HG02588 (cell line): ENCODE measurements around the gene SEM1.
"Not testable (repeated sequence)": the region's sequence is repeated elsewhere in the genome, so short reads cannot be mapped to it uniquely, and the experiment has no call there.

Experiments used
- ATAC-seq: cut with Tn5 transposase; IDR thresholded peaks from one replicate; pipeline ENCODE4 v1.9.1; 2021; ENCODE audit warnings: mild to moderate bottlenecking, moderate library complexity; ENCODE audit not compliant: unreplicated experiment

Gene SEM1

DNA sequence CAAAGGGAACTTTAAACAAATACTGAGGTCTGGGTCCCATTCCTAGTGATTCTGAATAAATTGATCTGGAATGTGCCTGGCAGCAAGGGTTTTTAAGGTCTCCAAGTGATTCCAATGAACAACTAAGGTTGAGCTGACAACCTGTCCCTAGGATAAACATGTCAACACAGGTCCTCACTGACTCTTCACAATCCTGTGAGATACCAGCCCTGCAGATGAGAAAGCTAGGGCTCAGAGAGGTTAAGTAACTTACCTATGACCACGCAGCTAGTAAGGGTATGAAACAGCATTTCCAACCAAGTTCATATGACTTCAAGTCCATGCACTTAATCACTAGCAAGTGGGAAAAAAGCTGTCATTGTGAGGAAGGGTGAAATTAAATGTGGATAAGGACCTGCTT is 44.0 kb downstream of the SEM1 start:
- no peak for ATAC-seq

DNA sequence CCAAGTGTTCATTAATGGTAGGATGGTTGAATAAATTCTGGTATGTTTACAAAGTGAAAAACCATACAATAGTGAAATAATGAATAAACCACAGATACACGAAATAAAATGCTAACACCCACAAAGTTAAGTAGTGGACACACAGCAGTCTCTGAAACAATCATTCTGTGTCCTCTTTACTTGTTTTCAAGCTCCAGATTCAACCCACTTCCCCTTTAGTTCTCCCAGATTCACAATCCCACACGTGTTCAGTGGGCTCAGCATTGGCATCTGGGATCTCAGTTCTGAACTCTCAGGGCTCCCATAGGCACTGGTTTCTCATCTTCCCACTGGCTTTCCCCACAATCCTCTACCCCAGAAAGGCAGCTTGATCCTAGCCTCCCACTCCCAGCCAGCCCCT is 44.9 kb downstream of the SEM1 start:
- no peak for ATAC-seq

DNA sequence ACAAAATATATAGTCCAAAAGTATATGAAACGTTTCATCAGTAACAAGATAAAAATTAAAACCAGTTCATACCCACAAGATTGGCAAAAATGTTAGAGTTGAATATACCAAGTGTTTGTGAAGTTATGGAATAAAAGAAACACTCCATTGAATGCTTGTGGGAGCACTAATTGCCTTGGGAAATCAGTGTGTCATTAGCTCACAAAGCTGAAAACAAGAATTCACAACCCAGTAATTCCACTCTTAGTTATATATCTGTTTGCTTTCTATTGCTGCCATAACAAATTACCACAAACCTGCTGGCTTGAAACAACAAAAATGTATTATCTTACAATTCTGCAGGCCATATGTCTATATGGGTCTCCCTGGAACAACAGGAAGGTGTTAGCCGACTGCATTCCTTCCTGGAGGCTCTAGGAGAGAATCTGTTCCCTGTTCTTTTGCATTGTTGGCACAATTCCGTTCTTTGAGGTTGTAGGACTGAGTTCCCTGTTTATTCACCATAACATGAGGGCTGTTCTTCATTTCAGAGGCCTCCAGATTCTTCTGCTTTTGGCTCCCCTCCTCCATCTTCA is 45.7 kb downstream of the SEM1 start:
- no peak for ATAC-seq

DNA sequence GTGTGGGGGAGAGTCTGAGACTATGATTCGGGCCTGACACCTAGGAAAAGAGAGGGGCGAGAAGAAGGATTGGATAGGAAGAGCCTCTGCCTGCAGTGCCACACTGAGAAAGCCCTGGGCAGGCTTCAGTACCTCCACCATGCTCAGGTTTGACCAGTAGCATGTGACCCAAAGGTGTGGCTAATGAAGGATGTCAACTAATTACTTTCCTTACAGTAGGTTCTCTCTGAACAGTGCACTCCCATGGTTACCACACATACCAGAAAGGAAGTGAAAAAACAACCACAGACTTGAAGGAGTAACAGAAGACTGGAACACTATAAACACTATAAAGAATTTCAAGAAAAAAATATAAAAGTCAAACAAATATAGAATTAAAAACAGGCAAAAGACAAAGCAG is 46.2 kb downstream of the SEM1 start:
- ATAC-seq = peak; percentile 77

DNA sequence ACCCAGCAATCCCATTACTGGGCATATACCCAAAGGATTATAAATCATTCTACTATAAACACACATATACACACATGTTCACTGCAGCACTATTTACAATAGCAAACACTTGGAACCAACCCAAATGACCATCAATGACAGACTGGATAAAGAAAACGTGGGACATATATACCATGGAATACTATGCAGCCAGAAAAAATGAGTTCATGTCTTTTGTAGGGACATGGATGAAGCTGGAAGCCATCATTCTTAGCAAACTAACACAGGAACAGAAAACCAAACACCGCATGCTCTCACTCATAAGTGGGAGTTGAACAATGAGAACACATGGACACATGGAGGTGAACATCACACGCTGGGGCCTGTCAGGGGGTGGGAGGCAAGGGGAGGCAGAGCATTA is 47.5 kb downstream of the SEM1 start:
- ATAC-seq = not testable (repeated sequence)

DNA sequence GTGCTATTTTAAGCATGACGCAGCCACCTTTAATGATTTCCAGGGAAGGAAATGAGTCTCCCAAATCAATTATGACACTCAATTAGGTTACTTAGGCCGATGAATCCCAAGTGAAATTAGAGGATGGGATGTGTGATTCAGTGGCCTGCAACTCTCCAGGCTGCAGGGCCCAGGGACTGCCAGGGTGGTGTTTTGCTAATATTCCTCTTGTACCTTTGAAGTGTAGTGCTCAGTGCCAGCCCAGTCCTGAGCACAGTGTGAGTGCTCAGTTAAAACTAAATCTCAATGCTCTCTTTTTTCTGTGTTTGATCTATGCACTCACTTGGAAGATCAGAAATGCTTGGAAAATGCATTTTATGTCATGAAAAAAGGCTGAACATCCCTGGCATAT is 51.6 kb downstream of the SEM1 start:
- ATAC-seq = no peak

DNA sequence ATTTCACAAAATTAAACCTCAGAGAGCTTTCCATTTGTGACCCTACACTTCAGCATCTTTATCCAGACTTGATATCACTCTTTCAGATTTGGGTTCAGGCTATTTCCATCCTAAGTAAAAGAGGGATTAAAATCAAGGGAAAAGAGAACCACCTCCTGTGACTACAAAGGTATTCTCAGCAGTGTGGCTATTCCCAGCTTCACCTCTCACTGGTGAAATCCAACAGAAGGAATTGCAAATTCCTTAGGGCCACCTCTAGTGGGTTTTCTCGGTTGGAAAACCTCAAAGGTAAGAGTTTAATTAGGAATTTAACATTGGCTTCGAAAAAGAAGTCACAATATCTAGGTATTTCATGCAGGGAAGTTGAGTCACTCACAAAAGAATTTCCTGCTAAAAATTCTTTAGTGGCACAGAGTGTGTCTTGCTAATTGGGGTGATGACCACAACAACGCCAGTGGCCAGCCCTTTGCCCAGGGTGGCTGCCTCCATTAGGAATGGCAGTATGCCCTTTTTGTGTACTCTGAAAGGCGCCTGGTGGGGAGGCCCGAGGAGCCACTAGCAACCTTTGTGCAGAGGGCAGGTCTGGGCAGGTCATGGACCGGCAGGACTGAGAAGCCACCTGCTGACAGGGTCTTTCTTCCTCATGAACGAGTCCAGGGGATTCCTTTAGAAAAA is 52.2 kb downstream of the SEM1 start:
- ATAC-seq = no peak

DNA sequence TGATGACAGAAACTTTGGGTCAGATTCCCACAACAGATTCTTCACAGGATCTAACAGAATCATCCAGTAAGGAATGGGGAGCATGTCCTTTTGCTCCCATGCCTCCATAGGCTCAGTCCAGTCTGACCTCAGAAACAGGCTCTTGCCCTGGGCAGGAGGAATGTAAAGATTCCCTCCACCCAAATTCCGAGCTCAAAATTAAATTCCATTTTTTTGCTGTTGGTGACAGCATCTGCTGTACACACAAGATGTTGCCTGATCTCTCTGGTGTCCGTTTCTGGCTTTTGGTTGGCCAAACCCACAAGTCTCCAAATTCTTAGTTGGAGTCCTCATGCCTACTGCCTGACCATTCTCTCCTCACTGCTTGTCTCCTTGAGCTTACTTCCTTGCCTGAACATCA is 53.7 kb downstream of the SEM1 start:
- no peak for ATAC-seq

DNA sequence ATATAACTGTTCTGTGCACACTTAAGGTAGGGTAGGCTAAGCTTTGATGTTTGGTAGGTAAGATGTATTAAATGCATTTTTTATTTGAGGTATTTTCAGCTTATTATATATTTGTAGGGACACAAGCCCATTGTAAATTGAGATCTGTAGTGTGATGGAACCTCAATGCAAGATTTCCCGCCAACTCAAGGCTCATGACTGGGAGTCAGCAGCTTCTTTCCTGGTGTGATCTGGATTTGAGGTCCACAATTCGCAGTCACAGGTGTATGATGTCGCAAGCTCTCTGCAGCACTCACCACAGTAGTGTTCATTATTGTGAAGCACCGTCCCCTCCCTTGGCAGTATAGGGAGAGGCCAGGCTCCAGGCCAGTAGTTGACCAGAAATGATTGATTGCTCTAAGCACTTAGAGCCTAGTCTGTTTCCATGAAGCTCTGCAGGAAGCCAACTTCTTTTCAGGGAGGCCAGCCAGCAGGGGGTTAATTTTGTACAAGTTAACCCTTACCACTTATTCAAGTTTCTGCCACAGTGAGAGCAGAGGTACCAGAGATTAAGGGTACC is 54.9 kb downstream of the SEM1 start:
- ATAC-seq = no peak

DNA sequence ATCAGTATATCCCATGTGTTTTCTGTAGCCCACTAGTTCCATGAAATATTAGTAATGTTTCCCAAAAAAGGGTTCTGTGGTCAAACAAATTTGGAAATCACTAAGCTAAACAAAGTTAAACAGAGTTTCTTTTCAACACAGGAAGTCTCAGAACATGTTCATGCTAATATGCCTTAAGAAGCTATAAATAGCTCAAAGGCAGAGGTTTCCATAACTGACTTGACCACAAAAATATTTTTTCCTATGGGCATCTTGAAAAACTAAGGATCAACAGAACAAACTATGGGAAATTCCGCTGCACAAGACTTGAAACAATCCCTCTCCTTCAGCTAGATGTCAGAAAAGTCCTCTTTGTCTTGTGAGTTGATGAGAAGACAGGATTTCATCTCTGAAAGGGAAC is 59.7 kb downstream of the SEM1 start:
- ATAC-seq = no peak

DNA sequence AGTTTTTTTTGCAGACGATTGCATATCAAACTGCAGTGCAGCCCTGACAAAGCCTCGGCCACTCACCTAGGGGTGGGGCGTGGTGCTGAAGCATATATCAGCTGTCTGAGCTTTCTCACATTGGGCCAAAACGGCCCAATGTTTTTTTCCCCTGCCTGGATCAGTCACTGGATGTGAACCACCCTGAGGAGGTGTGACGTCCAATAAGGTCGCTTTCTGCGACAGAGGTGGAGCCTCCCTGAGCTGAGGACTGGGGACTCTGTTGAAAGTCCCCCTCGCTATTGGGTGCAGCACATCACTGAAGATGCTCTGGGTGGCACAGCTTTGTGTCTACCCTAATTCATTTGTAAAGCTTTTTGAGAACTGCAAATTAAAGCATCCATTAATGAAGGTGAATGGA is 60.9 kb downstream of the SEM1 start:
- no peak for ATAC-seq

DNA sequence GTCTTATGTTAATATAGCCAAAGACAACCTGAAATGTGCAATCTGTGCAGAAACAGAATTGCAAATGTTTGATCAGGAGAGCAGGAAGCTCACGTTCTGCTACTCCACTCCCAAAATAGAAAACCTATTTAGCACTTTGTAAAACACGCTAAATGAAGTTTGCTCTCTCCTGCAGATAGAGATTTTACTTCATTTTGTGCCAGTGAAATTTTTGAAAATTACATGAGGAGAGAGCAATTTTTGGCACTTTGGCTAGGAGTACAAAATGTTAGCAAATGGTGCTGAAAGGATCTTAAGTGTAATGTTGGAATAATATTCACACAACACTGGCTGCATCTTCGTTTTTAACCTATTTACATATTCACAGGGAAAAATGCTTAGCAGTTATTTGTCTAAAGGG is 61.9 kb downstream of the SEM1 start:
- no peak for ATAC-seq

DNA sequence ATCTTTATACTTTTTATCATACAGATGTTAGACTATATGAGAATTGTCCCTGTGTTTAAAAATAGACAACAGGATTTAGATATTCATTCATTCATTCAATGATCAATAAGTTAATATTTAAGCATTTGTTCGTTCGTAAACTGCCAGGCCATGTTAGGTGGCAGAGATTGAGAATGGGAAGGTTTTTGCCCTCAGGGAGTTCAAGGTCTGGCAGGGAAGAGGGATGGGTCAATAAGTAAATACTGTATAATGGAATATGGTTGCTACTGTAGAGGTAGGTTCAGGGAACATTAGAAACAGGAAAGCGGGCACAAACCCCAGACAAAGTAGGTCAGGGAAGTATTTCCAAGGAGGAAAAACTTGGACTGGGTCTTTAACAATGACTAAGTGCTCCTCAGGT is 64.6 kb downstream of the SEM1 start:
- no peak for ATAC-seq

DNA sequence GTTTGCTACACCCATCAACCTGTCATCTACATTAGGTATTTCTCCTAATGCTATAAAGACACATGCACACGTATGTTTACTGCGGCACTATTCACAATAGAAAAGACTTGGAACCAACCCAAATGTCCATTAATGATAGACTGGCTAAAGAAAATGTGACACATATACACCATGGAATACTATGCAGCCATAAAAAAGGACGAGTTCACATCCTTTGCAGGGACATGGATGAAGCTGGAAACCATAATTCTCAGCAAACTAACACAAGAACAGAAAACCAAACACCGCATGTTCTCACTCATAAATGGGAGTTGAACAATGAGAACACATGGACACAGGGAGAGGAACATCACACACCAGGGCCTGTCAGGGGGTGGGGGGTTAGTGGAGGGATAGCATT is 66.2 kb downstream of the SEM1 start:
- ATAC-seq = not testable (repeated sequence)

DNA sequence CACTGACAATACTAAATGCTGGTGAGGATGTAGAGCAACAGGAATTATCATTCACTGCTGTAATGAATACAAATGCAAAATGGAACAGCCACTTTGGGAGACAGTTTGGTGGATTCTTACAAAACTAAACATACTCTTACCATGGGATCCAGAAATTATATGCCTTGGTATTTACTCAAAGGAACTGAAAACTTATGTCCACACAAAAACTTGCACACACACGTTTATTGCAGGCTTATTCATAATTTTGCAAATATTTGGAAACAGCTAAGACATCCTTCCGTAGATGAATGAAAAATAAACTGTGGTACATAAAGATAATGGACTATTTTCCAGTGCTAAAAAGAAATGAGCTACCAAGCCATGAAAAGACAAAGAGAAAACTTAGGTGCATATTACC is 69.6 kb downstream of the SEM1 start:
- no peak for ATAC-seq
